ENCODE results near the gene PACSIN2.
"Not testable (repeated sequence)": the region's sequence is repeated elsewhere in the genome, so short reads cannot be mapped to it uniquely, and the experiment has no call there.

PACSIN2 gene

DNA sequence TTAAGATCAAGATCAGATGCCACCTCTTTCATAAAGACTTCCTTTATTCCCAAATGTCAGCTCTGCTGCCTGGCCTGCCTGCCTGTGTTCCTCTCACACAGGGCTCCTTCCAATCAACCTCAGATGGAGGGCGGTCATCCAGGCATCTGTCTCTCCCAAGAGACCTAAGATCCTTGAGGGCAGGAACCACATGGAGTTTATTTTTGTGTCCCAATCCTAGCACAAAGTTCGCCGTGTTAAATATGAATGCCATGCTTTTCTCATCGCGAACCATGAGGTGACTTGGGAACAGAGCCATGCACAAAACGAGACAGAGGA, 85.2 kb downstream of the PACSIN2 start:
- no peak for TF ChIP-seq CTCF (IDR thresholded peaks at IDR 0.05)
- TF ChIP-seq ZFX (IDR thresholded peaks at IDR 0.05; ENCODE audit: borderline replicate concordance), result no peak
- H3K27ac ChIP-seq, result no peak overlapping the region

DNA sequence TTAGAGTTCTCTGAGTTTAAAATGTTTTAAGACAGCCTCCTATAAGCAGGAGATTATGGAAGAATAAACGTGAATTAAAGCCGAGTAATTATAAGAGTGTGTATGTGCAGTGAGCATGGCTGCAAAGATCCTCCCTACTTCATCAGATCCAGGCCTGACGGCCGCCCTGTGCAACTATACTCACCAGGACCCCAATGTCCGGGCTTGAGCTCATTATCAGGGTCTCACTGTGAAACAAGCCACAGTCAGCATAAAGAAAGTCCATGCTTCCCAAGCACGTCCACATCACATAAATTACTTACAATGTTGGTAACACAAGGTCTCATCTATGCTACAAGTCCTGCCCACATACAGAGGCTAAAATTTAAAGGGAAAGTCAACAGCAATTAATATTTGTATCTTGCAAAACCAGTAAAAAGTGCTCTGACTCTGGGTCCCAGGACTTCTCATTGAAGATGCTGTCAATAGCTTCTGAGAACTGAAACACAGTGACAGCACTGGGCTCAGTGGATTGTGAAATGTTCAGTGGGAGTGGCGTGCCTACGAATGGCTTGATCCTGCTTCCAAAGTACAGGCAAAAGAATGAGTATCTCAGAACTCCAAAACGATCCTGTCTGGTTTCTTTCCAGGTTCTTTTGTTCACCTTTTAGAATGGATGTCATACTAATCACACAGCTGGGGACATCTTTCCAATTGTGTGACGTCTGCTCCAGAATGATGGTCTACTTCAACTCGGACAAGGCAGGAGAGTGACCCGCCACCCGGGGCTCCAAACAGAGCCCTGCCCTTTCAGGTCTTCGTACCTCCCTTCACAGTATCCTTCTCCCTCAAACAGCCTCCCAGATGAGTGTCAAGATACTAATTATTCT, 85.7 kb downstream of the PACSIN2 start:
- TF ChIP-seq ZFX (IDR thresholded peaks at IDR 0.05; ENCODE audit: borderline replicate concordance) (no peak), CTCF (IDR thresholded peaks at IDR 0.05) (no peak)
- no peak overlapping the region for H3K27ac ChIP-seq

GRCh38 chr22:42927966-42928365, 87.0 kb downstream of the PACSIN2 start:
- H3K27ac ChIP-seq, result no peak overlapping the region

DNA sequence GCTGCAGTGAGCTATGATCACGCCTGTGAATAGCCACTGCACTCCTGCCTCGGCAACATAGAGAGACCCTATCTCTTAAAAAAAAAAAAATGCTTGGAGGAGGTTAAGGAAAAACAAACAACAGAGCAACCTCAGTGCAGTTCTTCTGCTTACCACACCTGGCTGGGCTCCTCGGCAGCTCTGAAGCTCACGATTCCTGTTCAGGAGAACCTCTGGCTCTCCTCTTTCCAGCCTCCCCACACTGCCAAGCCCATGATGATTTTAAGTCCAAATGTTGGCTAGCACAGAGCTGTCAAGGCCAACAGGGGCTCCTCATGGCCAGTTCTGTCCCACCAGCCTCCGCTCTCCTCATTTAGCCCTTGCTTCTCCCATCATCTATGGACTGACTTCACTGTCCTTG, 88.2 kb downstream of the PACSIN2 start:
- no peak for TF ChIP-seq CTCF (IDR thresholded peaks at IDR 0.05)
- no peak for TF ChIP-seq ZFX (IDR thresholded peaks at IDR 0.05; ENCODE audit: borderline replicate concordance)
- no peak overlapping the region for H3K27ac ChIP-seq

More at GRCh38 chr22:42927966-42928365, 87.0 kb downstream of the PACSIN2 start:
- no peak for TF ChIP-seq CTCF (IDR thresholded peaks at IDR 0.05)
- no peak for TF ChIP-seq ZFX (IDR thresholded peaks at IDR 0.05; ENCODE audit: borderline replicate concordance)

DNA sequence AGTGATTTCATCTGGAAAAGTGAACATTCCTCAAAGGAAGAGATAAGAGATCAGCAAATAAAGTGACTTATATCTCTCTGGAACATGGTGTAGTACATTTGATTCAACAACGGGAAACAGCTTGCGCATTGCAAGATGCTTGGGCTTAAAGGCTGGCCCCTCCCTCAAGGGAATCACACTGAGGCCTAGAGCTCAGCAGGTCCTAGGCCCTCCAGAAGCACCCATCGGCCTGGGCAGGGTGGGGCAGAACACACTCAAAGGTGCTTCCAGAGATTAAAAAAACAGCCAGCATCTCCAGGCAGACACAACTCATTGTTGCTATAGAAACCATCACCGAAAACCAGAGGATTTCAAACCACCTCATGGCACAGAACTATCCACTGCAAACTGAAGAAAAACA, 88.8 kb downstream of the PACSIN2 start:
- TF ChIP-seq CTCF (IDR thresholded peaks at IDR 0.05) (no peak), ZFX (IDR thresholded peaks at IDR 0.05; ENCODE audit: borderline replicate concordance) (no peak)
- no peak overlapping the region for H3K27ac ChIP-seq

DNA sequence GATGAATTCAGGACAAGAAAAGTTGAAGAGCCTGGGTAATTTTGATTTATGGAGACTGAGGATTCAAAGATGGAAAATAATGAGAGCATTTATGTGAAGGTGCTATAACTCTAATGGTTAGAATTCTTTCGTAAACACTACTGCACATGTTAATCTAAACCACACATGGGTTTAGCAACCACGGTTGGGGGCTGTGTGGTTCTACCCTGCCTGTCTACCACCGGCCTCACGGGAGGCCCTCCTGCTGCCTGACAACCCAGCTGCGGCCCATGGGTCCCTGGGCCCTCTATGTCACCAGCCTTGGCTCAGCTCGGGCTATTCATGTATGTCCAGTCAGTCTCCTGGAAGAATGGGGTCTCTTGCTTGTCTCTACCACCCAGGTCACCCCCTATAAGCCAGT, 89.4 kb downstream of the PACSIN2 start:
- H3K27ac ChIP-seq, result no peak overlapping the region
- no peak for TF ChIP-seq ZFX (IDR thresholded peaks at IDR 0.05; ENCODE audit: borderline replicate concordance)
- no peak for TF ChIP-seq CTCF (IDR thresholded peaks at IDR 0.05)

- H3K27ac ChIP-seq, result not testable (repeated sequence)
Measured at GRCh38 chr22:42925031-42925430, 89.9 kb downstream of the PACSIN2 start.

DNA sequence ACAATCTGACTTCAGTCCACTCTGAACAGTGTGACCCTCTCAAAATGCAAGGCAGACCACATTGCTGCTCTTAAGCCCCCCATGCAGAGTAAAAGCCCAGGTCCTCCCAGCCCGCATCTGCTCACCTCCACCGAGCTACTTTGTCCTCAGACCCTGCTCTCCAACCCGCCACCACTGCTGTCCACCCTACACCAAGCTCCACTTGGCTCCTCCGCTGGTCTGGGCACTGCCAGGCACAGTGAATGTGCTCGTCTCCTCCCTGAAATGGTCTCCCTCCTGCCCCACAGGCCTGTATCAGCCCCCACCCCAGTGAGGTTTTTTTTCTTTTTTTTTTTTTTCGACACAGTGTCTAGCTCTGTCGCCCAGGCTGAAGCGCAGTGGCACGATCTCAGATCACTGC, 90.5 kb downstream of the PACSIN2 start:
- no peak overlapping the region for H3K27ac ChIP-seq
- TF ChIP-seq ZFX (IDR thresholded peaks at IDR 0.05; ENCODE audit: borderline replicate concordance), result no peak
- TF ChIP-seq CTCF (IDR thresholded peaks at IDR 0.05), result no peak
